Mononuclear cell (primary cell): ENCODE results near the gene RINL. TPM values are rescaled to one million over a fixed set of nuclear protein-coding genes. Genes with fewer than 3 reads are reported as not detected.

Experiments
- H3K27me3 ChIP-seq: 2 replicates; pipeline ENCODE4 v1.6.0; 2011; ENCODE audit warnings: low read length, control low read depth; ENCODE audit not compliant: insufficient read depth
- H3K4me1 ChIP-seq: 2 replicates; pipeline ENCODE4 v1.5.1; 2011; ENCODE audit warnings: mild to moderate bottlenecking, low read length, control low read depth; ENCODE audit not compliant: insufficient read depth
- H3K4me3 ChIP-seq: 2 replicates; pipeline ENCODE4 v1.5.1; 2011; ENCODE audit warnings: mild to moderate bottlenecking, low read length, moderate library complexity
- H3K9me3 ChIP-seq: 2 replicates; pipeline ENCODE4 v1.5.1; 2011; ENCODE audit warnings: low read depth, mild to moderate bottlenecking, control low read depth, low read length
- total RNA-seq: library from RNA; depleted of rRNA; stranded (reverse); fragments of >200 nt; gene quantifications from one replicate; pipeline ENCODE4 v1.2.3, GENCODE V29; 2012

The RINL gene
- total RNA-seq, 1 donor, result 8.1 TPM

GRCh38 chr19:38912600-38913514 lies 34.8 kb upstream of the RINL start:
- H3K9me3 ChIP-seq, result no peaks in the 10 kb centered on the region
- no peak overlapping the region for H3K4me3 ChIP-seq
- no peaks in the 10 kb centered on the region for H3K27me3 ChIP-seq
- H3K4me1 ChIP-seq, result peaks cover 5% of the 10 kb centered on the region

DNA sequence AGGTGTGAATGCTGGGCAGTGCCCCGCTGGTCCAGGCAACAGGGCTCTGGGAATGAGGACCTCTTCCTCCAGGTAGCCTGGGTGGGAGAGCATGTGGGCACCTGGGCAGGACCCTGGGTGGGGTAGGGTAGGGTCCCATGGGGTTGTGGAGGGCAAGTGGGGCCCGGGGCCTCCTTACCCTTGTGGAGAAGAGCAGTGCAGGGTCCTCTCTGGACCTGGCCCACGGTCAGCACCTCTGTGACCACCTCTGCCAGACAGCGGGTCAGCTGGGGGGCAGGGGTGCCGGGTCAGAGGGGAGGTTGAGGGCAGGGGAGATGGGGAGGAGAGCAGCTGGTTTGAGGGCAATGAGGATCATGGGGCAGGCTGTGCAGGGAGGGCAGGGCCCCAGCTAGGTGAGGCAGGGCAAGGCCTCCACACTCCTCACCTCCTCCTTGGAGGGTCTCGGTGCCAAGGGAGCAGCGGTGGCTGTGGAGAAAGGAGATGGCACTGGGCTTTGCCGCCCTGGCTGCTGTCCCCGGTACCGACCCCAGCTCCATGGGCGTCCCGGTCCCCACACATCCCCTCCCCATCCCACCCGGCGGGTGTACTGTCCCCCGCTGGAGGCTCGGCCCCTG lies 33.4 kb upstream of the RINL start:
- peaks cover 5% of the 10 kb centered on the region for H3K4me1 ChIP-seq

DNA sequence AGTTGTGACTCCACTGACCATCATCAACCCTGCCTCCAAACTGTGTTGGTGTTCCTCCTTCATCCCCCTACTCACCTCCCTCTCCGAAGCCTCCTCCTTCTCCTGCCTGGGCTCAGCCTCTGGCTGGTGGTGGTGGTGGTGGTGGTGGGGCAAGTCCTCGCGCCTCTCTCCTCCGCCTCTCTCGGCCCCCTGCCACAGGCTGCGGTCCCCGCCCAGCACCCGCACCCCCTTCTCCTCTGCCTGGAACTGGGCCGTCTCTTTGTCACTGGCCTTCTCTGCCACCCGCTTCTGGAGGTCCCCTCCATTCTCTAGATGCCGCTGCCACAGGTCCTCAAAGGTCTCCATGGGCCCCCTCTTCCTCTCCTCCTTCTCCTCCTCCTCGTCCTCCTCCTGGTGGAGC lies 32.4 kb upstream of the RINL start:
- Histone ChIP-seq H3K27me3 (no peaks in the 10 kb centered on the region), H3K4me1 (peaks cover 5% of the 10 kb centered on the region)

More for the DNA sequence above, 33.4 kb upstream of the RINL start:
- H3K27me3 ChIP-seq, result no peaks in the 10 kb centered on the region
- H3K4me3 ChIP-seq, result no peak overlapping the region
- no peaks in the 10 kb centered on the region for H3K9me3 ChIP-seq

GRCh38 chr19:38908911-38909310 lies 30.8 kb upstream of the RINL start:
- H3K4me3 ChIP-seq, result no peak overlapping the region
- H3K27me3 ChIP-seq, result no peaks in the 10 kb centered on the region
- H3K4me1 ChIP-seq, result peaks cover 5% of the 10 kb centered on the region
- H3K9me3 ChIP-seq, result no peaks in the 10 kb centered on the region

More for the DNA sequence above, 32.4 kb upstream of the RINL start:
- Histone ChIP-seq H3K4me3 (no peak overlapping the region), H3K9me3 (no peaks in the 10 kb centered on the region)

DNA sequence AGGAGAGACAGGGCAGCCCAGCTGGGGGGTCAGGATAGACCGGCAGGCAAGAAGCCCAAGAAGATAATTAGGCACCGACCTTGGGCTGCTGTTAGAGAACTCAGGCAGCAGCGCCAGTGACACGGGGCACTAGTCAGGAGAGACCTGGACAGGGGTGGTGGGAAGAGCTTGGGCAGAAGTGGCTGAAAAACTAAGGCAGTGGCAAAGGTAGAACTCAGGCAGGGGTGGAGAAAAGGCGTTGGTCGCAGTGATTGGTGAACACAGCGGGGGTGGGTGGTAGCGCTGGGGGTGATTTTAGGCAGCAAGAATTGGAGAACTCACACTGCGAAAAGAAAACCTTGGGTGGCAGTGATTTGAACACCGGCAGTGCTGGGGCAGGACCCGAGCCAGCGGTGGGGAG lies 29.6 kb upstream of the RINL start:
- no peak overlapping the region for H3K4me3 ChIP-seq
- no peaks in the 10 kb centered on the region for H3K9me3 ChIP-seq
- H3K27me3 ChIP-seq, result no peaks in the 10 kb centered on the region
- peaks cover 5% of the 10 kb centered on the region for H3K4me1 ChIP-seq

GRCh38 chr19:38907227-38907626 lies 29.2 kb upstream of the RINL start:
- Histone ChIP-seq H3K4me3 (no peak overlapping the region), H3K27me3 (no peaks in the 10 kb centered on the region), H3K9me3 (no peaks in the 10 kb centered on the region), H3K4me1 (peaks cover 5% of the 10 kb centered on the region)

DNA sequence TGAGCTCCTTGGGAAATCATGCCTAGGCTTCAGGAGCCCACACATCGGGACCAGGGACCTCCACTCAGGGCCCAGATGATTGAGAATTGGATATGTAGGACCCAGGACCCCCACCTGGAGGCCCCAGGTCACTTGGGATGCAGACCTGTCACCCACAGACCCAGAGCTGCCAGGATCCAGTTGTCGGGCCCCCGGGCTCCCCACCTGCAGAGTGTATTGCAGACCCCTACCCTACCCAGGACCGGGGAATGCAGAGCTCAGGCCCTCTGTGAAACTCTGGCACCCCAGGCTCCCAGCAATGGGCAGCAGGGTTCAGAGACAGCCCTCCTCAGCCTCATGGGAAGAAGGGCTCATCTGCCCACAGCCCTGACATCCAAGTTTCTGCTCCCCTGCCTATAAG lies 27.5 kb upstream of the RINL start:
- no peaks in the 10 kb centered on the region for H3K27me3 ChIP-seq
- no peaks in the 10 kb centered on the region for H3K9me3 ChIP-seq
- no peak overlapping the region for H3K4me3 ChIP-seq
- peaks cover 15% of the 10 kb centered on the region for H3K4me1 ChIP-seq

- no peaks in the 10 kb centered on the region for H3K27me3 ChIP-seq
- peaks cover 21% of the 10 kb centered on the region for H3K4me1 ChIP-seq
- no peaks in the 10 kb centered on the region for H3K9me3 ChIP-seq
- no peak overlapping the region for H3K4me3 ChIP-seq
Observed at GRCh38 chr19:38904581-38905539, 26.8 kb upstream of the RINL start.

DNA sequence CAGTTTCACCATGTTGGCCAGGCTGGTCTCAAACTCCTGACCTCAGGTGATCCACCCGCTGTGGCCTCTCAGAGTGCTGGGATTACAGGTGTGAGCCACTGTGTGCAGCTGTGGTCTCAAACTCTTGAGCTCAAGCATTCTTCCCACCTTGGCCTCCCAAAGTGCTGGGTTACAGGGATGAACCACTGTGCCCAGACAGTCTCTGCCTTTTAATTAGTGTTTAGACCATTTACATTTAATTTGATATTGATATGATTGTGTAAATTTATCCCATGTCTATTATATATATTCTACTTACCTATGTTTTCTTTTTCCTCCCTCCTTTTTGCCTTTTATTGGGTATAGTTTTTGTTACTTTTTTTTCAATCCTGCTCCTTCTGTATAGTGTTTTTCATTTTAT lies 23.6 kb upstream of the RINL start:
- H3K9me3 ChIP-seq, result no peaks in the 10 kb centered on the region
- H3K27me3 ChIP-seq, result no peaks in the 10 kb centered on the region
- no peak overlapping the region for H3K4me3 ChIP-seq
- peaks cover 34% of the 10 kb centered on the region for H3K4me1 ChIP-seq

GRCh38 chr19:38900743-38901190 lies 22.7 kb upstream of the RINL start:
- Histone ChIP-seq H3K4me3 (no peak overlapping the region), H3K9me3 (no peaks in the 10 kb centered on the region)

GRCh38 chr19:38900202-38900629 lies 22.1 kb upstream of the RINL start:
- Histone ChIP-seq H3K9me3 (no peaks in the 10 kb centered on the region), H3K4me3 (peak overlapping the region; percentile 84), H3K4me1 (peaks cover 34% of the 10 kb centered on the region), H3K27me3 (no peaks in the 10 kb centered on the region)

More at GRCh38 chr19:38900743-38901190, 22.7 kb upstream of the RINL start:
- Histone ChIP-seq H3K27me3 (no peaks in the 10 kb centered on the region), H3K4me1 (peaks cover 34% of the 10 kb centered on the region)

DNA sequence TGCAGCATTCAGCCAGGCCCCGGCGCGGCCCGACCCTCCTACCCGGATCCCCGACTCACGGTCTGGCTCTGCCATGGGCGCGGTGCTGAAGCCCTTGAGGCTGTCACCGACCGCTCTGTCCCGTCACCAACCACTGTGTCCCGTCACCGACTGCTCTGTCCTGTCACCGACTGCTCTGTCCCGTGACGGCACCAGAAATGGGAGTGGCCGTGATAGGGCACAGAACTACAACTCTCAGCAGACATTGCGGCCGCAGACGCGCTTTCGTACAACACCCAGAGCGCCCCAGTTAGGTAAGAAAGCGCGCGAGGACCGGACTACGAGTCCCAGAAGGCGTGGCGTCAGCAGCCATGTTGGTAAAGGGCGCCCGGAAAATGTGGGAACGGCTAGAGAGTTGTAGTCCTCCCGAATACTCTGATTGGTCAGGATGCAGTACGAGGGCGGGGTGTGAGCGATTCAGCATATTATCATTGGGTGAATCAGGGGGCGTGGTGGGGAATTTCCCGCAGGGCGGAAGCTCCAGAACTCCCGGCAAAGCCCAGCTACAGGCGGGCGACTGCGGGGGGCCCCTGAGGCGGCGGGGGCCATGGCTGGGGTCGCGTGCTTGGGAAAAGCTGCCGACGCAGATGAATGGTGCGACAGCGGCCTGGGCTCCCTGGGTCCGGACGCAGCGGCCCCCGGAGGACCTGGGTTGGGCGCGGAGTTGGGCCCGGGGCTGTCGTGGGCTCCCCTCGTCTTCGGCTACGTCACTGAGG lies 21.5 kb upstream of the RINL start, which contains the start of the genes NFKBIB and SIRT2:
Gene NFKBIB (plus strand): TSS at position 523 of the 755 bp plus-strand sequence. CDS start 64 bp downstream, at position 587.
Gene SIRT2 (minus strand): TSS at position 172 of the 755 bp plus-strand sequence. CDS start 97 bp downstream, at position 75.
- Histone ChIP-seq H3K9me3 (no peaks in the 10 kb centered on the region), H3K27me3 (no peaks in the 10 kb centered on the region), H3K4me3 (peak within 1 kb of the TSS; percentile 84), H3K4me1 (peaks cover 34% of the 10 kb centered on the region)

GRCh38 chr19:38898788-38899446 lies 20.8 kb upstream of the RINL start:
- Histone ChIP-seq H3K9me3 (no peaks in the 10 kb centered on the region), H3K27me3 (no peaks in the 10 kb centered on the region), H3K4me1 (peaks cover 34% of the 10 kb centered on the region), H3K4me3 (peak overlapping the region; percentile 84)
